GM21360 (cell line): Measurements from ENCODE around the gene PEX11B.
A peak's percentile ranks its signal among the peaks of the same experiment; 100 is the strongest.
"Not testable (repeated sequence)": the region's sequence is repeated elsewhere in the genome, so short reads cannot be mapped to it uniquely, and the experiment has no call there.

ENCODE experiments used
- ATAC-seq: cut with Tn5 transposase; IDR thresholded peaks from one replicate; pipeline ENCODE4 v1.9.1; 2021; ENCODE audit warnings: mild to moderate bottlenecking, moderate library complexity; ENCODE audit not compliant: unreplicated experiment

Gene PEX11B

GRCh38 chr1:145953861-145954260 lies 35.3 kb upstream of the PEX11B start:
- no peak for ATAC-seq

GRCh38 chr1:145952903-145953302 lies 34.4 kb upstream of the PEX11B start:
- ATAC-seq: no peak

- ATAC-seq: no peak
These were observed 33.0 kb upstream of the PEX11B start for GRCh38 chr1:145951526-145951925.

GRCh38 chr1:145949219-145949618 lies 30.7 kb upstream of the PEX11B start:
- no peak for ATAC-seq

GRCh38 chr1:145947551-145947950 lies 29.0 kb upstream of the PEX11B start:
- ATAC-seq: no peak

- no peak for ATAC-seq
These were observed 28.0 kb upstream of the PEX11B start for GRCh38 chr1:145946477-145946986.

GRCh38 chr1:145944532-145944931 lies 26.0 kb upstream of the PEX11B start:
- no peak for ATAC-seq

- no peak for ATAC-seq
These were observed 24.4 kb upstream of the PEX11B start for GRCh38 chr1:145942871-145943270.

- no peak for ATAC-seq
These were observed 23.9 kb upstream of the PEX11B start for GRCh38 chr1:145942405-145942804.

- no peak for ATAC-seq
These were observed 18.9 kb upstream of the PEX11B start for GRCh38 chr1:145937436-145937835.

GRCh38 chr1:145936247-145936646 lies 17.7 kb upstream of the PEX11B start:
- no peak for ATAC-seq

- no peak for ATAC-seq
These were observed 17.2 kb upstream of the PEX11B start for GRCh38 chr1:145935708-145936107.

GRCh38 chr1:145932522-145933009 lies 14.0 kb upstream of the PEX11B start:
- ATAC-seq: not testable (repeated sequence)

- ATAC-seq: no peak
These were observed 9.6 kb upstream of the PEX11B start for GRCh38 chr1:145927916-145928643.

- peak; percentile 95 for ATAC-seq
These were observed 8.8 kb upstream of the PEX11B start, which contains the start of gene RBM8A for GRCh38 chr1:145927063-145927886. Gene RBM8A, minus strand, starts transcription at chr1:145927484. Its CDS starts 58 bp downstream, at chr1:145927426.

GRCh38 chr1:145926686-145927062 lies 8.2 kb upstream of the PEX11B start:
- peak; percentile 2 for ATAC-seq

- ATAC-seq: no peak
These were observed 3.7 kb upstream of the PEX11B start for GRCh38 chr1:145922266-145922665.

GRCh38 chr1:145920297-145920696 lies 1.8 kb upstream of the PEX11B start:
- not testable (repeated sequence) for ATAC-seq

- no peak for ATAC-seq
These were observed 749 bp upstream of the PEX11B start for GRCh38 chr1:145918992-145919939.

GRCh38 chr1:145917595-145917994 lies 922 bp downstream of the PEX11B start:
- no peak for ATAC-seq

- ATAC-seq: no peak
These were observed 1.8 kb downstream of the PEX11B start for GRCh38 chr1:145916745-145917144.
